Mononuclear cell (primary cell): Measurements from ENCODE around the gene SHLD1. TPM values are rescaled to one million over a fixed set of nuclear protein-coding genes. Genes with fewer than 3 reads are reported as not detected.

Experiments used
- H3K27me3 ChIP-seq: 2 replicates; pipeline ENCODE4 v1.6.0; 2011; ENCODE audit warnings: low read length, control low read depth; ENCODE audit not compliant: insufficient read depth
- H3K4me1 ChIP-seq: 2 replicates; pipeline ENCODE4 v1.5.1; 2011; ENCODE audit warnings: mild to moderate bottlenecking, low read length, control low read depth; ENCODE audit not compliant: insufficient read depth
- H3K4me3 ChIP-seq: 2 replicates; pipeline ENCODE4 v1.5.1; 2011; ENCODE audit warnings: mild to moderate bottlenecking, low read length, moderate library complexity
- H3K9me3 ChIP-seq: 2 replicates; pipeline ENCODE4 v1.5.1; 2011; ENCODE audit warnings: low read depth, mild to moderate bottlenecking, control low read depth, low read length
- total RNA-seq: library from RNA; depleted of rRNA; stranded (reverse); fragments of >200 nt; gene quantifications from one replicate; pipeline ENCODE4 v1.2.3, GENCODE V29; 2012

Gene SHLD1
- total RNA-seq, 1 donor: 1.8 TPM

DNA sequence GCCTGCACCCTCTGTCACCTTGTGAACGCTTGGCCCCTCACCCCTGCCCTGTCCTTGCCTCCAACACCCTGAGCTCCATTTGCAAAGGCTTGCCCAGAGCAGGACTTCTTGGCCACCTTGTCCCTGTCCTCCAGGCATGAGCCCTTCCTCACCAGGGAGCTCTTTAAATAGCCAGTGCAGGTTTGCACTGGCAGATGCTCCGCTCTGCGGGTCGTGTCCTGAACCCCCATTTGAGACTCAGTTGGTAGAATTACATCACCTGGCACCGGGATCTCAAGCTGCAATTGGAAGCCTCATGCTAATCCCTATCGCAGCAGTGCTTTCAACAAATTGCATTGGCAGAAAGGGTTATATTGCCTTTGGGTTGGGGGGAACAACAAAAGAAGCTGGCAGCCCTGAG is 114.2 kb downstream of the SHLD1 start:
- H3K4me3 ChIP-seq: no peak overlapping the region
- no peaks in the 10 kb centered on the region for H3K27me3 ChIP-seq
- no peaks in the 10 kb centered on the region for H3K9me3 ChIP-seq
- peaks cover 37% of the 10 kb centered on the region for H3K4me1 ChIP-seq

DNA sequence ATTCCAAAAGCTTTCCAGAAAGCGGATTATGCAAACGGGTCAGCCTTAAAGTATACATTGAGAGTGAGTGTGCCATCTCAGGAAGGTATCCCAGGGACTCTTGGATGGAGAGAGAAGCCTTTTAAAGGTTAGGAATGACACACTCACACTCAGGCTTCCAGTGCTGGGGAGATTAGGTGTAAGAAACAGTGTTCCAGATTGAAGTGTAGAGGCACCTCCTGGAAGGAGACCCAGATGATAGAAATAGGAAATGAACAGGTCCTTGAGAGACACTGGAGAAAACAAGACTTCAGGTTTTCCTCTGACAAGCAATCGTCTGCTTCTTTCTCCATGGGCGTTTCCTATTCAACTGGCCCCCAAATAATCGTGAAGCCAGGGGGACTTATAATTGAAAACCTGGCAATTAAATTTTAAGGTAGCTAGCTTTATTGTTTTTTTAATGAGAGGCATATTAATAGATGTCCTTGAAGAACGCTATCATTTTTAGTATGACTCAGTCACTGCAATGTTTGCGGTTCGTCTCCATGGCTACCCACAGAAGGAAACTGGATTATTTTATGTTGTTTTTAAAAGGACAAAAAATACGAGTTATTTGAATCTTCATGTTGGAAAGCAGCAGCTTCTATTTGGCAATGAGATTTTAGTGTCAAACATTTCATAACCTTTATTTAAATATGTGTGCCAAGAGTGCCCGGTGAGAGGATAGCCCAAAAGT is 114.8 kb downstream of the SHLD1 start:
- peaks cover 37% of the 10 kb centered on the region for H3K4me1 ChIP-seq
- no peak overlapping the region for H3K4me3 ChIP-seq
- H3K27me3 ChIP-seq: no peaks in the 10 kb centered on the region
- no peaks in the 10 kb centered on the region for H3K9me3 ChIP-seq

DNA sequence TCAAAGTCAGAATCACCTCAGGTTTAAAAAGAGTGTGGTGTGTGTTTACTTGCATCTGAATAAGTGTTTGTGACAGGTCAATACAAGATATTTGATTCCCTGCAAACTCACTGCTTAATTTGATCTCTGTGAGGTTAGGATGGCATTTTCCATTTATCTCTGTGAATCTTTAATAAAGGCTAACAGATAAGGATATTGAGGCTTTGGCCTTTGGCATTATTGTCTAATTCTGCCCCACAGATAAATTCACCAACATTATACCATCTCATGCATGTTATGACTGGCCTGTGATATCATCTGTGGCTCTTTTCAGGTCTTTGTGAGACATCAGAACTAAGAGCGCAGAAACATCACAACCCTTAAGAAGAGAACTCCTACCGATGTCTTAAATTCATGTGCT is 115.4 kb downstream of the SHLD1 start:
- Histone ChIP-seq H3K9me3 (no peaks in the 10 kb centered on the region), H3K4me1 (peaks cover 37% of the 10 kb centered on the region), H3K4me3 (no peak overlapping the region), H3K27me3 (no peaks in the 10 kb centered on the region)

DNA sequence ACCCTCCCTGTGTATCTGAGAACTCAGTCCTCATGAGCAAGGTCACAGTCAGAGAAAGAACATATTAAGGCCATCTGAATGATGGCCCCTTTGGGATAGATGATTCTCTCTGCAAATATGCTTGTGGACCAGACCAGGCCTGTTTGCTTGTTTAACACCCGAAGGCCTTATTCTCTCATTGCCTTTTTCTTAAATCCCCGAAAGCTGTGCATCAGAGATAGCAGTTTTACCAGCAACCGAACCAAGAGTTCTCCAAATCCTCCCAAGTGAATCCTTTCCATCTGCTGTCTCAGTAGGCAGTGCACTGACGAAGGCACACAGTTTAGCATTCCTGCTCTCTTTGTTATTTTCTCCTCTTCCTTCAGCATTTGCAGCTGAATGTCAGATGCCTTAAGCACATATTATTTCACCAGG is 120.4 kb downstream of the SHLD1 start:
- Histone ChIP-seq H3K4me3 (no peak overlapping the region), H3K4me1 (peaks cover 10% of the 10 kb centered on the region), H3K9me3 (no peaks in the 10 kb centered on the region)

DNA sequence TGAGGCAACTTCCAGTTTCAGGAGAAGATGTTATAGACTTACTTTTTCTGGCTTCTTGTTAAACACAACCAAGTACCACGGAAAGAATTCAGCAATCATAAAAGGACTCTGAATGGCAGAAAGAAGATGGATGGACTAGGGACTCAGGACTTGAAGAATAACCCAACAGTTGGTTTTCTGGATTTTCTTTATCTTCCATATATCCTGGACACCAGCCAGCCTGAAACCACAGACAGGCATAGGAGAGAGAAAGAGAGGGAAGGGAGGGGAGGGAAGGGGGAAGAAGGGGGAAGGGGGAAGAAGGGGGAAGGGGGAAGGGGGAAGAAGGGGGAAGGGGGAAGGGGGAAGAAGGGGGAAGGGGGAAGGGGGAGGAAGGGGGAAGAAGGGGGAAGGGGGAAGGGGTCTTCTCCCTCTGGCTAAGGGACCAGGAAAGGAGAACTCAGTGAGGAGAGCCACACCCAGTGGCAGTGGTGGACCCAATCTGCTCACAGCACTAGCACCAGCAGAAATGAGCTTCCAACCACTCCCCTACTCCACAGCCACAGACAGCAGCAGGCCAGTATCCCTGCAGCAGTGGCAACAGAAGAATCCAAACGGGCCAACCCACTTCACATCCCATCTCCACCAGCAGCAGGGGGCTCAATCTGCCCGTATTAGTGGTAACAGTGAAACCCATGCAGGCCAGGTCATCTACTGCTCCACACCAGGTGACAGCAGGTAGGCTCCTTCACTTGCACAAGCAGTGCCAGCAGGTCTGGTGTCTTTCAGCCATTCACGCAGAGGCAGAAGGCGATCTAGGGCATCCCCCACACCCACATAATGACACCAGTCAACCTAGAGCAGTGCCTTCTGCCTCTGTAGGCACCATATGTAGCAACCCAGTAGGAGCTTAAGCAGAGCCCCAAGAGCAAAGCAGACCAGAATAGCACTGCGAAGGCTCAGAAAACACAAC is 121.5 kb downstream of the SHLD1 start:
- H3K27me3 ChIP-seq: no peaks in the 10 kb centered on the region
- H3K9me3 ChIP-seq: no peaks in the 10 kb centered on the region
- no peak overlapping the region for H3K4me3 ChIP-seq
- peaks cover 8% of the 10 kb centered on the region for H3K4me1 ChIP-seq

More for the DNA sequence above, 120.4 kb downstream of the SHLD1 start:
- no peaks in the 10 kb centered on the region for H3K27me3 ChIP-seq

DNA sequence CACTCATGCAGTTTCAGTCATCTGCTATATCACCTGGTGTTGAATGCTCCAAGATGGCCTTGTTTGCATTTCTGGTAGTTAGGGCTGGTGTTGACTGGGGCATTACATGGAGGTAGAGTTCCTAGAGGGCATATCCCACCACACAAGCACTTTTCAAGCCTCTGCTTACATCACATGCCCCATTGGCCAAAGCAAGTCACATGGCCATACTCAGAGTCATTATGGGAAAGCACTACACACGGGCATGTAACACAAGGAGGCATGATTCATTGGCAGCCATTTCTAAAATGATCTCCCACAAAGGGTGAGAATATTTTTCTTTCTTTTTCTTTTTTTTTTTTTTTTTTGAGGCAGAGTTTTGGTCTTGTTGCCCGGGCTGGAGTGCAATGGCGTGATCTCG is 126.9 kb downstream of the SHLD1 start:
- no peaks in the 10 kb centered on the region for H3K27me3 ChIP-seq
- no peaks in the 10 kb centered on the region for H3K9me3 ChIP-seq
- peaks cover 4% of the 10 kb centered on the region for H3K4me1 ChIP-seq

DNA sequence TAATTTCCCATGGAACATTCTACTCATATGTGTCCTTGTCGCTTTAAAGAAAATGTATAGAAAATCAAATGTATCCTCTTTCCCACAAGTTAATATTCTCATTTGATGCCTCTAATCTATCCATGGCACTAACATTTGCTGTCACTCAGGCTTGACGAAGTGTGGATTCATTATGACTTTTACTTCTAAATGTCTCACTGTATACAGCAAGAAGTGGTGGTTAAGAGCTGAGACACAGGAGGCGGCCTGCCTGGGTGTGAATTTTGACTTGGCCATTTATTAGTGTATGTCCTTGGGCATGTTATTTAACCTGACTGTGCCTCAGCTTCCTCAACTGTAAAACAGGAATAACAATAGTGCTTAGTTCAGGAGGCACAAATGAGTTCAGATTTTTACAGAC is 130.1 kb downstream of the SHLD1 start:
- no peaks in the 10 kb centered on the region for H3K27me3 ChIP-seq
- no peak overlapping the region for H3K4me3 ChIP-seq
- no peaks in the 10 kb centered on the region for H3K4me1 ChIP-seq
- H3K9me3 ChIP-seq: no peaks in the 10 kb centered on the region

More for the DNA sequence above, 126.9 kb downstream of the SHLD1 start:
- H3K4me3 ChIP-seq: no peak overlapping the region

DNA sequence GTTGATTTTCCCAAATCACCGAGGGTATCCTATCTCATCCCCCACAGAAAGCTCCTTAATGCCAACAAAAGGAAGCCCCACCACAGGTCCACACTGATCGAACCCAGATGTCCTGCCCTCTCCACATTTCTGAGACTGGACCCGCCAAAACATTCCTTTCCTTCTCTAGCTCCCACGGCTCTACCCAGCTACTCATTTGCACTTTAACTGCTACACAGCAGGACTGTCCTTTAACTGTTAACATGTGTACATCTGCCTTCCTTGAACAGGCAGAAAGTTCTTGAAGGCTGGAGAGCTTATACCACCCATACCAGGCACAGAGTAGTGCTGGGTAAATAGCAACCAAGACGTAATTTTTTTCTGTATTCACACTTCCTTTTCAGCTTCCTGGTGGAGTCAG is 131.5 kb downstream of the SHLD1 start:
- H3K4me1 ChIP-seq: no peaks in the 10 kb centered on the region
- no peaks in the 10 kb centered on the region for H3K27me3 ChIP-seq
- no peaks in the 10 kb centered on the region for H3K9me3 ChIP-seq
- no peak overlapping the region for H3K4me3 ChIP-seq

DNA sequence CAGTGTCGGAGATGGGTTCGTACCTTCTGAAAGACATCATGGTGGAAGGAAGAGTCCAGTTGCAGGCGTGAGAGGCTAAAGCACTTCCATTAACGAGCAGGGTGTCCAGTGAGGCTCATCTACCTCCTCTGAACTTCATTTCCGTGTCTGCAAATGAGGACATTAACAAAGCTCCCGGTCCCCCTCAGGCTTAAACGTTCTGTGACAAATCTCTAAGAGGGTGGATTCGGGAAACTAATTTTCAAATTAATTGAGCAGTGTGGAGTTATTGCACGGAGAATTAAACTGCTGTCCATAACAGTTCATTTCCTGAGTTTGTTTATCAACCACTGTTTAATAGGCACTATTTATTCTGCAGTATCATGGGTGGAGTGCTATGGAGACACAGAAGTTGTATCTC is 132.0 kb downstream of the SHLD1 start:
- Histone ChIP-seq H3K4me1 (no peaks in the 10 kb centered on the region), H3K9me3 (no peaks in the 10 kb centered on the region), H3K4me3 (no peak overlapping the region), H3K27me3 (no peaks in the 10 kb centered on the region)

DNA sequence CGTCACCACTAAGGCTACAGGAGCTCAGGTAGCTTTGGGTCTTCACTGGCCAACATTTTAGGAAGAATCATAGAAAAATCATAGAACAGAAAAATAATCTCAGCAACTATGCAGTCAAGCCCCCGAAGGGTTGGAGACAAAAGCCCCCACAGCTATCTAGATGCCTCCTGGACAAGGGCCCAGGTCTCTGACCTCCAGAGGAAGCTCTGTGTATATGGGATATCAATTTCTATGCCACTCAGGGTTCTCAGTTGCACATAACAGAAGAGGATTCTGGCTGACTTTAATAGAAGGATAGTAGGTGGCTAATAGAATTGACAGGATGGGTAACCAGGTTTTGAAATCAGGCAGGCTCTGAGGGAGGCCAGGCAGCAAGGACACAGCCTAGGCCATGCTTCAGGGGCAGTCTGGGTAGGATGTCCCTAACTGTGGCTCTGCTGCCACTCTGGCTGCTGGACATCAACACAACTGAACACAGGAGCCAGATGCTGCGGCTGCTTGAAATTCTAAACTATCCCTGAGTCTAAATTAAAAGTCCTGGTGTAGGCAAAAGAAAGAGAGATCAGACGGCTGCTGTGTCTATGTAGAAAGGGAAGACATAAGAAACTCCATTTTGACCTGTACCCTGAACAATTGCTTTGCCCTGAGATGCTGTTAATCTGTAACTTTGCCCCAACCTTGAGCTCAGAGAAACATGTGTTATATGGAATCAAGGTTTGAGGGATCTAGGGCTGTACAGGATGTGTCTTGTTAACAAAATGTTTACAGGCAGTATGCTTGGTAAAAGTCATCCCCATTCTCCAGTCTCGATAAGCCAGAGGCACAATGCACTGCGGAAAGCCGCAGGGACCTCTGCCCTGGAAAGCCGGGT is 134.5 kb downstream of the SHLD1 start:
- Histone ChIP-seq H3K27me3 (no peaks in the 10 kb centered on the region), H3K4me1 (no peaks in the 10 kb centered on the region), H3K9me3 (no peaks in the 10 kb centered on the region), H3K4me3 (no peak overlapping the region)

DNA sequence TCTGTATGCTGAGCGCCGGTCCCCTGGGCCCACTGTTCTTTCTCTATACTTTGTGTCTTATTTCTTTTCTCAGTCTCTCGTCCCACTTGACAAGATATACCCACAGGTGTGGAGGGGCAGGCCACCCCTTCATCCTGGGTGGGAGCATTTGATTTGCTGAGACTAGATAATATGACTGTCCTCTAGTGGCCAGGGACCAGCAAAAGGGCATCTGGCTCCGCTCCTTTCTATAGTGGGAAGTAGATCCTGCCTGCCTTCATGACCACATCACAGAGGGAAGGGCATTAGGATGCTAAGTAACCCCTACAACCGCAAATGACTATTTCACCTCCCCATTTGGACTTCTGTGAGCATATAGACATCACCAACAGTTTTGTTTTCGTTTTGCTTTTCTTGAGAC is 135.7 kb downstream of the SHLD1 start:
- no peaks in the 10 kb centered on the region for H3K27me3 ChIP-seq
- no peaks in the 10 kb centered on the region for H3K4me1 ChIP-seq
- H3K4me3 ChIP-seq: no peak overlapping the region
- H3K9me3 ChIP-seq: no peaks in the 10 kb centered on the region

DNA sequence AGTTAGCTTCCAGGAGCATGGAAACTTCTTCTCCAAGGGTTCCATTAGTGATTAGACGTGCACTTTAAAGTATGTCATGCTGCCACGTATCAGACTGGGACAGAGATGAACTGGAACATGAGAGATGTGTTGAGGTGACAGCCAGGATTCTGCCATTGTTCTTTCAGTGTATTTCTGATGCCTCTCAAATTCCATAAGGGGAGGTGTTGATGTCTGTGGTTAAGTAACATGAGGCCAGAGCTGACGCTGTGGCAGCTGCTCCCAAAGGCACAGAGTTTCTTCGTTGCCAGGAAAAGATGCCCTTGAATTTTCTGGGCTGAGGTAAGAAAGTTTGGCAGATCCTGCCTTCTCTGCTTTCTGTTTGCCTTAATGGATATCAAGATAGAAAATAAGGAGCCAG is 136.6 kb downstream of the SHLD1 start:
- H3K4me1 ChIP-seq: no peaks in the 10 kb centered on the region
- no peaks in the 10 kb centered on the region for H3K27me3 ChIP-seq
- no peaks in the 10 kb centered on the region for H3K9me3 ChIP-seq
- no peak overlapping the region for H3K4me3 ChIP-seq

DNA sequence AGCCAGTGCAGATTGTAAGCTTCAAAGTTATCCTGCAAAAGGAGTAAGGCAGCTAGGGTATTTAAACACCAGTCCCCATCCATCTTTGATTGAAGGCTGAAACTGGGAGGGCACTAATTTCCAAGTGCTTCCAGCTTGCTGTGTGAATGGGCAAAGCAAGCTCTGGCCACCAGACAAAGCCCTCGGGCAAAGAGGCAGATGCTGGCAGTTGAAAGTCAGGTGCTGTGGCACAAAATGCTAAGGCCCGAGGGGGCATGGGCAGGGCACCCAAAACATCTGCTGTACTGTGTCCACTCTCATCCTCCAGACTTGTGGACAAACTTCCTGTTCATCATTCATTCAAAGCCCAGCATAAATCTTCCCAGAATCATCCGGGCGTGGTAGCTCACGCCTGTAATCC is 137.2 kb downstream of the SHLD1 start:
- H3K27me3 ChIP-seq: no peaks in the 10 kb centered on the region
- H3K9me3 ChIP-seq: no peaks in the 10 kb centered on the region
- no peak overlapping the region for H3K4me3 ChIP-seq
- no peaks in the 10 kb centered on the region for H3K4me1 ChIP-seq

DNA sequence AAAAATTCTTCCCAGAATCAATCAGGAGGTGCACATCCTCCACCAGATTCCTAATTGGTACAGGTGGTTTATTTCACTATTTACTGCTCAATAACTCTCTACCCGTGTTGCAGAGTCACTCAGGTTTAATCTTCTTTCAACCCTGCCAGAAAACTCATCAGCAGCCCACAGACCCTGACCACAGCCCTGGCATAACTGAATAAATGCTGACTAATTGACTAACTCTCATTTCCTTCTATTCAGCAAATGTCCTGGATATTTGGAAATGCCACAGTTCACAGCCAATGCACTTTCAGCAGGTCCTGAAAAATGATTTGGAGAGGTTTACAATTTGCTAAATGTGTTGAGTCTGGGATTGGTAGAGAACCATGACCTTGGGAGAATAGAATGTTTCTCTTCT is 137.8 kb downstream of the SHLD1 start:
- H3K9me3 ChIP-seq: no peaks in the 10 kb centered on the region
- H3K27me3 ChIP-seq: no peaks in the 10 kb centered on the region
- H3K4me3 ChIP-seq: no peak overlapping the region
- no peaks in the 10 kb centered on the region for H3K4me1 ChIP-seq
